Activated CD8-positive, alpha-beta memory T cell treated with anti-CD3 and anti-CD28 coated beads, Interleukin-2, amount 50 U/mL, for 1 hour (primary cell): ENCODE data around the gene SPTBN5.

ENCODE experiments used
- DNase-seq: peaks from one replicate; pipeline ENCODE4 v3.0.0-alpha.2; 2020; ENCODE audit errors: extremely low read depth

SPTBN5 gene

GRCh38 chr15:41893422-41894250, at the start of gene SPTBN5:
TSS of gene SPTBN5 (minus strand) at chr15:41894053. CDS start at chr15:41893497, 556 bp downstream.
- no peak for DNase-seq

- DNase-seq: no peak
Measured at GRCh38 chr15:41942886-41943285, 49.0 kb upstream of the SPTBN5 start.

GRCh38 chr15:41941644-41942415, 48.0 kb upstream of the SPTBN5 start:
- DNase-seq: no peak

GRCh38 chr15:41940441-41940857, 46.6 kb upstream of the SPTBN5 start:
- DNase-seq: no peak

- no peak for DNase-seq
Measured at GRCh38 chr15:41939986-41940385, 46.1 kb upstream of the SPTBN5 start.

GRCh38 chr15:41937568-41937923, 43.7 kb upstream of the SPTBN5 start:
- DNase-seq: no peak

GRCh38 chr15:41936649-41937567, 43.1 kb upstream of the SPTBN5 start:
- peak; percentile 59 for DNase-seq

- DNase-seq: no peak
Measured at GRCh38 chr15:41936155-41936554, 42.3 kb upstream of the SPTBN5 start.

- no peak for DNase-seq
Measured at GRCh38 chr15:41935566-41936020, 41.7 kb upstream of the SPTBN5 start.

GRCh38 chr15:41934843-41935242, 41.0 kb upstream of the SPTBN5 start:
- peak; percentile 35 for DNase-seq

- no peak for DNase-seq
Measured at GRCh38 chr15:41933771-41934170, 39.9 kb upstream of the SPTBN5 start.

GRCh38 chr15:41933326-41933725, 39.5 kb upstream of the SPTBN5 start:
- no peak for DNase-seq

- DNase-seq: no peak
Measured at GRCh38 chr15:41932511-41933289, 38.8 kb upstream of the SPTBN5 start.

- DNase-seq: no peak
Measured at GRCh38 chr15:41932101-41932500, 38.2 kb upstream of the SPTBN5 start.

GRCh38 chr15:41930867-41931222, 37.0 kb upstream of the SPTBN5 start:
- DNase-seq: no peak

- no peak for DNase-seq
Measured at GRCh38 chr15:41930221-41930866, 36.5 kb upstream of the SPTBN5 start.

GRCh38 chr15:41928637-41929620, 35.1 kb upstream of the SPTBN5 start:
- no peak for DNase-seq

GRCh38 chr15:41928100-41928499, 34.2 kb upstream of the SPTBN5 start:
- DNase-seq: no peak

- no peak for DNase-seq
Measured at GRCh38 chr15:41927536-41927935, 33.7 kb upstream of the SPTBN5 start.
